AG08396 (cell line): ENCODE measurements around the gene SPECC1L.
"Not testable (repeated sequence)": the region's sequence is repeated elsewhere in the genome, so short reads cannot be mapped to it uniquely, and the experiment has no call there.

Experiments
- DNase-seq: peaks from one replicate; pipeline ENCODE4 v3.0.0; 2012; ENCODE audit warnings: low spot score, mixed read lengths

SPECC1L gene, protein sequence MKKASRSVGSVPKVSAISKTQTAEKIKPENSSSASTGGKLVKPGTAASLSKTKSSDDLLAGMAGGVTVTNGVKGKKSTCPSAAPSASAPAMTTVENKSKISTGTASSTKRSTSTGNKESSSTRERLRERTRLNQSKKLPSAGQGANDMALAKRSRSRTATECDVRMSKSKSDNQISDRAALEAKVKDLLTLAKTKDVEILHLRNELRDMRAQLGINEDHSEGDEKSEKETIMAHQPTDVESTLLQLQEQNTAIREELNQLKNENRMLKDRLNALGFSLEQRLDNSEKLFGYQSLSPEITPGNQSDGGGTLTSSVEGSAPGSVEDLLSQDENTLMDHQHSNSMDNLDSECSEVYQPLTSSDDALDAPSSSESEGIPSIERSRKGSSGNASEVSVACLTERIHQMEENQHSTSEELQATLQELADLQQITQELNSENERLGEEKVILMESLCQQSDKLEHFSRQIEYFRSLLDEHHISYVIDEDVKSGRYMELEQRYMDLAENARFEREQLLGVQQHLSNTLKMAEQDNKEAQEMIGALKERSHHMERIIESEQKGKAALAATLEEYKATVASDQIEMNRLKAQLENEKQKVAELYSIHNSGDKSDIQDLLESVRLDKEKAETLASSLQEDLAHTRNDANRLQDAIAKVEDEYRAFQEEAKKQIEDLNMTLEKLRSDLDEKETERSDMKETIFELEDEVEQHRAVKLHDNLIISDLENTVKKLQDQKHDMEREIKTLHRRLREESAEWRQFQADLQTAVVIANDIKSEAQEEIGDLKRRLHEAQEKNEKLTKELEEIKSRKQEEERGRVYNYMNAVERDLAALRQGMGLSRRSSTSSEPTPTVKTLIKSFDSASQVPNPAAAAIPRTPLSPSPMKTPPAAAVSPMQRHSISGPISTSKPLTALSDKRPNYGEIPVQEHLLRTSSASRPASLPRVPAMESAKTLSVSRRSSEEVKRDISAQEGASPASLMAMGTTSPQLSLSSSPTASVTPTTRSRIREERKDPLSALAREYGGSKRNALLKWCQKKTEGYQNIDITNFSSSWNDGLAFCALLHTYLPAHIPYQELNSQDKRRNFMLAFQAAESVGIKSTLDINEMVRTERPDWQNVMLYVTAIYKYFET

DNA sequence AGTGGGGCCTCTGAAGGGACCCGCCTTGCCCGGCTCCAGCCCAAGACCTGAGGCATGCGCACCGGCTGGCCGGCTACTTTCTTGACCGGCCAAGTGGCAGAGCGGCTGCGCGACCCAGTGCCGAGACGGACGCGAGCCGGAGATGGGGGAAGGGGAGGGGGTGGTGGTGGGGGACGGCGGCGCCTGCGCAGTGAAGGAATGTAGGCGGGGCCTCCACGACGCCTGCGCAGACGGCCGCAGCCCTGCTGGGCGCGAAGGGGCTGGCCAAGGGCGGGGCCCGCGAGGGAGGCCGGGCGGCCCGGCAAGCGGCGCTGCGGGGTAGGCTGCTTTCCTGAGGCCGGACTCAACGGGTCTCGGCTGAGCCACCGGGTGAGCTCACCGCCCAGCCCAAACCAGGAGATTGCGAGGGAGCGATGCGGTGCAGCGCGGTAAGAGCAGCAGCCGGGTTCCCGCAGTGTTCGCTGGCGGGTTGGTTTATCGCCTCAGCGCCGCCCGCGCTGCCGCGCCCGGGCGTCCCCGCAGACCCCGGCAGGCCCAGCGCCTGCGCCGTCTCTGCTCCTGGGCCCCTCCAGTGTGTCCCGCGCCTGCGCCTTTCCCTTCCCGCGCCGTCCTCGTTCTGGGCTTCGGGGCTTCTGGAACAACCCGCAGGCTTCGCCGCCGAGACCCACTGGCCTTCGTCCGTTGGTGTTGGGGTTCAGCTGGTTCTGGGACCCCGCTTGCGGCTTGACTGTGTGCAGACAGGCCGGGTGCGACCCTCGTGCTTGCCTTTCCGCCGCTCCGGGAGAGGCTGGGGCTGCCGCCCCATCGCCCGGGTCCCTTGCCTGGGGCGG lies at the start of gene SPECC1L:
SPECC1L (plus strand) TSS at position 276 of the 830 bp plus-strand sequence. CDS start 31,401 bp downstream, outside the sequence.
- peak; percentile 97 for DNase-seq

DNA sequence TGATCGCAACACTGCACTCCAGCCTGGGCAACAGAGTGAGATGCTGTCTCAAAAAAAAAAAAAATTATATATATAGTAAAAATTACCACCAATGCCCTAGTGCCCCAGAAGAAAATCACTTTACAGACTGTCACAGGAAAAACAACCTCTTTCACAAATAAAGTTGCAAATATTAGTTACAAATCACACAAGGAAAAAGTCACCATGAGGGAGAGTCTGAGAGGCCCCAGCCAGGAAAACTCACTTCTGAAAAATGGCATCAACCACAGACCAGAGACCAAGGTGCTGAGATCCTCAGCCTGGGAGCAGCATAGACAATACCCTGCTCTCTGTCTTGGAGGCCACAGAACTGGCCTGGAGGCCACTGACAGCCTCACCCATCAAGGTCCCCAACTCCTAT lies 46.2 kb upstream of the SPECC1L start:
- no peak for DNase-seq

DNA sequence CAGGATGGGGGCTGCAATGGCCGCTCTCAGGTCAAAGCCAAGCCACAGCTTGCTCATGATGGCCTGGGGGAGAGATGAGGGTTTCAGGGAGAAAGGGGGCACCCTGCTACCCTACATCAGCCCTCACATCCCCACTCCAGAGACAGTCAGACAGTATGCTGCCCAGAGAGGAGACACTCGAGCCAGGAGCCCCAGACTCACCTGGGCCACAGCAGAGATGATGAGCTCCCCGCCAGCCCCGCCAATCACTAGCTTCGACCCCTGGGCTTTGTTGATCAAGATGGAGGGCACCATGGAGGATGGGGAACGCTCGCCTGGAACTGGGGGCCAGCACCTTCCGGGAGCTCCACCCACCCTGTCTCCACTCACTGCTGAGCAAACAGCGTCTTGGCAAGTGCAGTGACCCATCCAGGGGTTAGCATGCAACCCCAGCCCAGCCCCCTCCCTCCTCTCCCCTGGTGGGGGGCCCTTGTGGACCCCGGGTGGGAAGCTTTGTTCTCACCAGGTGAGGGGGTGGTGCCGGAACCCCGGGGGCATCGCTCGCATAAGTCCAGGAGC lies 45.5 kb upstream of the SPECC1L start:
- no peak for DNase-seq

DNA sequence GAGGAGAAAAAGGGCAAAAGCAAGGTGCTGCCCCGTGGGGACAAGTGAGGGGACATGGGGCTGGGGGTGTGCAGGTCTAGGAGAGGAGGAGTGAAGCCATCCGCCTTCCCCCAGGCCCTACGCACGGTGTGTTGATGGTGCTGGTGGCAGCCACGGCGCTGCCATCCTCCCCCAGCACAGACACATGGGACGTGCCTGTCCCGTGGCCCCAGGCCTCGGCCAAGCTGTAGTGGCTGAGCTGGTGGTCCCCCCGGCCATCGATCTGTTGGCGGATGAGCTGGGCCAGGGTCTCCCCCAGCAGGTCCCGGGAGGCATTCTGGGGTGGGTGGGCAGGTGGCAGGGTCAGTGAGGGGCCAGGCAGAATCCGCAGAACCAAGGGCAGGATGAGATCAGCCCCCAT lies 44.7 kb upstream of the SPECC1L start:
- no peak for DNase-seq

DNA sequence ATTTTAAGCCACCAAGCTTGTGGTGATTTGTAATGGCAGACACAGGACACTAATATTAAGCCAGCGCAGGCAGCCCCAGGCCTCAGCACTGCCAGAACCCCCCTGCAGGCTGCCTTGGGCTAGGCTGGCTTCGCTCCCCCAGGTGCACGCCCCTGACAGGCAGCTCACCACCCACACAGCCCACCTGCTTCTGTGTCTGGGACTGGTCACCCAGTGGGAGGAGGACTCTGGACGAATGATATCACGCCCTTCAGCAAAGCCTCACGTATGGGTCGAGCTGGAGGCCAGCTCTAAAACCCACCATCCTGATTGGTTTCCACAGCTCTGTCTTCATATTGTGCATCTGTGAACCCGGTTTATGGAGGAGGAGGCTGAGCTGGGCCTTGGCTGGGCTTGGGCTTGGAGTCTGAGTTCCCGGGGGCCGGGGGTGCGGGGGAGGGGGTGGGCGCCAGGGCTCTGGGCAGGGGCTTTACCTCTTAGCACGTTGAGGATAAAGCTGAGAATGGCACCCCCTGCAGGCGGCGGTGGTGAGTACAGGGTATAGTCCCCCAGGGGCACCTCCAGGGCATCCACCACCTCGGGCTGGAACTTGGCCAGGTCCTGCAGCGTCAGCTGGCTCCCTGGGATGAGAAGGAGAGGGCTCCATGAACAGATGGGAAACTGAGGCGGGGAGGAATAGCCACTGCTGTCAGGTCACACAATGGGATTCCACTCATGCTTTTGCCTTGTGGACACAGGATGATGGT lies 39.5 kb upstream of the SPECC1L start:
- no peak for DNase-seq

DNA sequence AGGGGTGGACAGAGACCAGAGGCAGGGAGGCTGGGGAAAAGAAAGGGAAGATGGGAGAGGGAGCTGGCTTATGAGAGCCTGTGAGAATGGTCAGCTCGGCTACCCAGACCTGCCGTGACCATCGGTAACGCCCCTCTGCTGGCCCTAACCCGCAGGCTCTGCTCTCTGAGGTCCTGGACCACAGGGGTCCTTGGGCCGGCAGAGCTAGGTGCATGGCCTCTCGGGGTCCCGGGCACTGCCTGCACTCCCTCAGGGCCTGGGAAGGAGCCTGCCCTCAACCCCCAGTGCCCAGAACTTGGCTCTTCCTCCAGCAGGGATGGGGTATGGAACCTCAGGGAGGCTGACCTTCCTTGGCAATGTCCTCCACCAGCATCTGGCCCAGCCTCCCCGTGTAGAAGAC lies 38.9 kb upstream of the SPECC1L start:
- DNase-seq = no peak

DNA sequence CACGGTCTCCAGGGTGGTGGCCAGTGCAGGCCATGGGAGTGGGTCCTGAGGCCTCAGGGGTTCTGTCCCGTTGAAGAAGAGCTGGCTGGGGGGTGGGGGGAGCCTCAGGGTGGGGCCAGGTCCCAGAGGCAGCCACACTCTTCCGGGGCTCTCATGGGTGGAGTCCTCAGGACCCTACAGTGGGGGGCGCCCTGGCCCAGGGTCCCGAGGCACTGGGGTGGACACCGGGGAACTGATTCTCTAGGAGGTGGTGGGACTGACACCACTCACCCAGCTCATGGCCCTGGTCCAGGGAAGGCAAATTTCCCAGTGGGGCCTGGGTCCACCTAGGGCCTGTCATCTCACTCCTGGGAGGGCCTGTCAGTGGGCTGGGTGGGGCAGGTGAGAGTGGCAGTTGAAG lies 38.5 kb upstream of the SPECC1L start:
- DNase-seq = no peak

DNA sequence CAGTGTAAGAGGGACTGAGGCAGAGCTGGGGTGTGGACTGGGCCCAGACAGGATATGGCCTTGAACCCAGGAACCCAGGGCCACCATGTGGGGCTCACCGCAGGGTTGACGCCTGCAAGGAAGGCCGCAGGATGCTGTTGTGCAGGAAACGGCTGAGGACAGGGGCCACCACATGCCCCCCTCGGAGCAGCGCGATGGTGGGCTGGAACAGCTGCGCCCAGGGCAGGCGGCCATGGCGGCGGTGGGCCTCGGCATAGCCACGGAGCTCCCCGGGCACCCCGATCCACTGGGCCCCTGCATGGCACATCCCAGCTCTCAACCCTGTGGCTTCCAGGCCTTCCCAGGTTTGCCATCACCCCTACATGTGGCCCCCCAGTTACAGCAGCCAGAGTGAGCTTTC lies 37.9 kb upstream of the SPECC1L start:
- no peak for DNase-seq

DNA sequence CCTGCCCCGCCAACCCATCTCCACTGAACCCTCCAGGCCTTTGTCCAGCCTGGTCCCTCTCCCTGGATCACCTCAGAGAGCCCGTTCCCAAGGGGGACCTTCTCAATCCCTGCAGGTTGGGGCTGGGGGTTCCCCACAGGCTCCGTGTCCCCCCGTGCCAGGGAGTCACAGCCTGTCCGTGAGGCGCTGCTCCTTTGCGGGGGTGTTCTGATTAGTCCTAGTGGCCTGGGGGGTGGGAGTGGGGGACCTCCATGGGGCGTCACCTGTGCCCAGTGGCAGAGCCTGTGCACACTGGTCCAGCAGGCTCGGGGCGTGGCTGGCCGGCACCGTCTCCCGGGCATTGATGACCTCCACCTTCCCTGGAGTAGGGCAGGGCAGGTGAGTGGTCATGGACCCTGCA lies 37.4 kb upstream of the SPECC1L start:
- DNase-seq = no peak

DNA sequence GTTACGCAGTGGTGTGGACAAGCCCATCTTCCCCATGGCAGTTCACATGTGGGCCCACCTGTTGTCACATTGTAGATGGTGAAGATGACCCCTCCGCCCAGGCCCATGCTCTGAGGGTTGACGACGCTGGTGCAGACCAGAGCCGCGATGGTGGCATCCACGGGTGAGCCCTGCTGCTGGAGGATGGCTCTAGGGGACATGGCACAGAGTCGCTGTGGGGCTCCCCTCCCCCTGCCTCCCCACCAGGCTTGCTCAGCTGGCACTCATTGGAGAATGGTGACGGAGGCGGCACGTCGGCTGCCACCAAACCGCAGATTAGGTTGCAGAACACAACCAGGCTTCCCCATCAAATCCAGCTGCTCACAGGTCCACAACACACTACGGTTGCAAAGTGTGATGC lies 36.8 kb upstream of the SPECC1L start:
- no peak for DNase-seq

DNA sequence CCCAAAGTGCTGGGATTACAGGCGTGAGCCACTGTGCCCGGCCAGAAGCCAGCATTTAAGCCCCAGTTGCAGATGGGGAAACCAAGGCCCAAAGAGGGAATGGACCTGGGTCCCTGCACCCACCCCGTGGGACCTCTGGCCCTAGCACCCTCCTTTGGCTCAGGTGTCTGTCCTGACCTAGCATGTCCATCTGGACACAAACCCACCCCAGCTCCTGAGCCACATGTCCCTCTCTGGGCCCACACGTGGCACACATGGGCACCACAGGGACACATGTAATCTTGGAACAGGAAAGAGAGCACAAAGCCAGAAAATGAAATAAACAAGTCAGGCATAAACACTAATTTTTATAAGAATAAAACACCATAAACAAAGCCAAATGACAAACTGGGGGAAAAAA lies 35.3 kb upstream of the SPECC1L start:
- DNase-seq = no peak

DNA sequence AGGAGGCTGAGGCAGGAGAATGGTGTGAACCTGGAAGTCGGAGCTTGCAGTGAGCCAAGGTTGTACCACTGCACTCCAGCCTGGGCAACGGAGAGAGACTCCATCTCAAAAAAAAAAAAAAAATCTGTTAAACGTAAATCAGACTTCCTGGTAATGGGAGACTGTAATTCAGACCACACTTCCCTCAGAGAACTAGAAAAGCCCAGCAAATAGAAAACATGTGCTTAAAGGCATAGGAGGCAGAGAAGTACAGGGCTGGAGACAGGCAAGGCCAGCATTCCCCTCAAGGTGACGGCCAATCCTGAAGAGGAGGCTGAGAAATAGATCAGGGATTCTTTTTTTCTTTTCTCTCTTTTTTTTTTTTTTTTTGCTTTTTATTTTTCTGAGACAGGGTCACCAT lies 34.0 kb upstream of the SPECC1L start:
- no peak for DNase-seq

DNA sequence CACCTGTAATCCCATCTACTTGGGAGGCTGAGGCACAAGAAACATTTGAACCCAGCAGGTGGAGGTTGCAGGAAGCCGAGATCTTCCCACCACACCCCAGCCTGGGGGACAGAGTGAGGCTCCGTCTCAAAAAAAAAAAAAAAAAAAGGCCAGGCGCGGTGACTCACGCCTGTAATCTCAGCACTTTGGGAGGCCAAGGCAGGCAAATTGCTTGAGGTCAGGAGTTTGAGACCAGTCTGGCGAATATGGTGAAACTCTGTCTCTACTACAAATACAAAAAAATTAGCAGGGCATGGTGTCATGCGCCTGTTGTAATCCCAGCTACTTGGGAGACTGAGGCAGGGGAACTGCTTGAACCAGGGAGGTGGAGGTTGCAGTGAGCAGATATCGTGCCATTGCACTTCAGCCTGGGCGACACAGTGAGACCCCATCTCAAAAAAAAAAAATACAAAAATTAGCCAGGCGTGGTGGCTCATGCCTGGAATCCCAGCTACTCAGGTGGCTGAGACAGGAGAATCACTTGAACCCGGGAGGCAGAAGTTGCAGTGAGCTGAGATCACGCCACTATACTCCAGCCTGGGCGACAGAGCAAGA lies 32.4 kb upstream of the SPECC1L start:
- not testable (repeated sequence) for DNase-seq

DNA sequence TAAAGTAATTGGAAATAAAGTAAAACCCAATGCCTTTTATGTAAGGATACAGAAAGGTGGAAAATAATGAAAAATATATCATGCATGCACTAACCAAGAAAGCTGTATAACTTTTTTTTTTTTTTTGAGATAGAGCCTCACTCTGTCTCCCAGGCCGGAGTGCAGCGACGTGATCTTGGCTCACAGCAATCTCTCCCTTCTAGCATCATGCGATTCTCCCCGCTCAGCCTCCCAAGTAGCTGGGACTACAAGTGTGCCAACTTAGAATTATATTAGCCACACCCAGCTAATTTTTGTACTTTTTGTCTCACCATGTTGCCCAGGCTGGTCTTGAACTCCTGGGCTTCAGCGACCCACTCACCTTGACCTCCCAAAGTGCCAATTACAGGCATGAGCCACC lies 30.2 kb upstream of the SPECC1L start:
- DNase-seq = no peak

DNA sequence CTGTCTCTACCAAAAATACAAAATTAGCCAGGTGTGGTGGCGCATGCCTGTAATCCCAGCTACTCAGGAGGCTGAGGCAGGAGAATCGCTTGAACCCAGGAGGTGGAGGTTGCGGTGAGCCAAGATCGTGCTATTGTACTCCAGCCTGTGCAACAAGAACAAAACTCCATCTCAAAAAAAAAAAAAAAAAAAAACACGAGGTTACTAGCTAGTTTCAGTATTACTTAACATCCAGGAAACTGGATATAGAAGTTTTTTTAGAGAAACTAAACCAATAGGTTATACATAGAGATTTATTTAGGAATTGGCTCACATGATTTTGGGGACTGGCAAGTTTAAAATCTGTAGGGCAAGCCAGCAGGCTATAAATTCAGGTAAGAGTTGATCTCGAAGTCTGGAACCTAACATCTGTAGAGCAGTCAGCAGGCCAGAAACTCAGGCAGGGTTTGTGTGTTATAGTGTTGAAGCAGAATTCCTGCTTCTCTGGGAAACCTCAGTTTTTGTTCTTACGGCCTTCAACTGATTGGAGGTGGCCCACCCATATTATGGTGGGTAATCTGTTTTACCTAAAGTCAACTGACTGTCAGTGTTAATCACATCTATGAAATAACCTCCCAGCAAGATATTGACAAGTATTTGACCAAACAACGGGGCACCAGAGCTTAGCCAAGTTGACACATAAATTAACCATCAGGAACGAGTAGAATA lies 29.5 kb upstream of the SPECC1L start:
- DNase-seq = not testable (repeated sequence)

DNA sequence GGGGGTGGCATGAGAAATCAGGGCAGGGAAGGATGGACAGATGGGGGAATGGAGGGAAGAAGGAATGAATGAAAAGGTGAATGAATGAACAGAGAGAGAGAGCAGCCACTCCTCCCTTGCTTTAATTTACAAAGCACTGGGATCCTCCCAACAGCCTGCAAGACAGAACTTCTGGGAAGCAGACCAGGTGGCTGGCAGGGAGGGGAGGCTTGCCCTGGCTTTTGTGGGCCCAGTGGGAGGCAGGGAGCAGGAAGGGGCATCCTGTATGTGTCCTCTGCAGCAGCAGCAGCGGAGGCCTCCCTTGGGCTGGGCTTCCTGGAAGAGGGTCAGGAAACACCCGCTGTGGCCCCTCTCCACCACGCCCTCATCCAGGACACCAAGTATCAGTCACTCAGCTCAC lies 27.2 kb upstream of the SPECC1L start:
- not testable (repeated sequence) for DNase-seq

DNA sequence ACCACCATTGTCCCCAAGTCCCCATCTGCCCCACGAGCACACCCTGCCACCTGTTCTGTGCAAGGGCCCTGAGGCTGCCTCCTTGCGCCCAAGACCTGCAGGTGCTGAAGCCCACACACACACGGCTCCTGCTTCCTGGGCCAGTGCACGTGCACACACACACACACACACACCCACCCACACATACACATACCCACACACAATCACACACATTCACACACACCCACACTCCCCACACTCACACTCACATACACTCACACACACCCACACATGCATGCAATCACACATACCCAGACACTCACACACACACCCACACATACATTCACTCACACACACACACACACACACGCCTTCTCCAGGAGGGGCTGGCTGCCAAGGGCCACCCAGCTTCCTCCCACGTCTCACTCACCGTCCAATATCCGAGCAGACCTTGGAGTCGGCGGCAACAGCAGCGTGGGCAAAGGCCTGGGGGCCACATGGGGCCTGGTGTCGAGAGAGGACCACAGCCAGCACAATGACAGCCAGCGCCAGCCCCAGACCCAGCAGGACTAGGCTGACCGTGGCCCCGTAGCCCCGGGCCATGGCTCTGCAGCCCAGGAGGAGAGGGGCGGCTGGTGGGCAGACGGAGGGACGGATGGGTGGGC lies 26.4 kb upstream of the SPECC1L start:
- DNase-seq = no peak

DNA sequence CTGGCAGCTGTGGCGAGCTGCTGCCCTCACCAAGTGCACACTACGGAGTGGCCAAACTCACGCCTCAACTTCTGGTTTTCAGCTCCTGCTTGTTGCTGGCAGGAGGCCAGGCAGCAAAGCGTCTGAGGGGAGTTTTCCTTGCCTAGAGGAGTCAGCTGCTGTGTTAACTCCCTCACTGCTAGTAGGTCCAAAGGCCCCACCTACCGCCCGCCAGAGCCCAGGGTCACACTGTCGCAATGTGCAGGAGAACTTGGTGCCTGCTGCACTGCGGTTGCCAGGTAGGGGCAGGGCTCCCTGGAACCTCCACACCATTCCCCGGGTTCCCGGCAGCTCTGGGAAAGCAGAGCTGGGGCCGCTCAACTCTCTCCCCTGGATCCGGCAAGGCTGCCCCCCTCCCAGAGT lies 25.6 kb upstream of the SPECC1L start, which contains the start of gene GGT5:
GGT5 (minus strand) TSS at position 53 of the 402 bp plus-strand sequence. CDS start 357 bp downstream, outside the sequence.
- DNase-seq = not testable (repeated sequence)
